Ramos (cell line): Measurements from ENCODE around the gene SAYSD1.

Experiments used
- in situ Hi-C: fragments of 300-500 bp; cut with MboI; formaldehyde crosslinking; loops from one replicate; pipeline ENCODE4 v1.14.3; 2022; ENCODE audit warnings: low sequenced_read_pairs; ENCODE audit not compliant: unreplicated experiment

The SAYSD1 gene

GRCh38 chr6:39059496-39060310, 55.3 kb downstream of the SAYSD1 start:
- in situ Hi-C loops, result no loop called here

GRCh38 chr6:39058471-39059147, 56.4 kb downstream of the SAYSD1 start:
- in situ Hi-C loops, result no loop called here

GRCh38 chr6:39057251-39058155, 57.5 kb downstream of the SAYSD1 start:
- in situ Hi-C loops, result no loop called here

- in situ Hi-C loops, result no loop called here
Observed at GRCh38 chr6:39056681-39057080, 58.3 kb downstream of the SAYSD1 start.

- in situ Hi-C loops, result no loop called here
Observed at GRCh38 chr6:39056191-39056590, 58.8 kb downstream of the SAYSD1 start.

GRCh38 chr6:39055661-39056060, 59.3 kb downstream of the SAYSD1 start:
- in situ Hi-C loops, result no loop called here

- in situ Hi-C loops, result no loop called here
Observed at GRCh38 chr6:39054577-39055142, 60.3 kb downstream of the SAYSD1 start.
